Renal cortical epithelial cell (primary cell): ENCODE results near the gene TNRC18. TPM values are rescaled to one million over a fixed set of nuclear protein-coding genes. Genes with fewer than 3 reads are reported as not detected.
"Not testable (repeated sequence)": the region's sequence is repeated elsewhere in the genome, so short reads cannot be mapped to it uniquely, and the experiment has no call there.

ENCODE experiments used
- DNase-seq: peaks from one replicate; pipeline ENCODE4 v3.0.0-alpha.2; 2011; ENCODE audit warnings: low read depth
- total RNA-seq: library from RNA; depleted of rRNA; stranded (reverse); fragments of >200 nt; gene quantifications from 2 replicates; pipeline ENCODE4 v1.2.3, GENCODE V29; 2014

Gene TNRC18
- total RNA-seq, 1 donor from 2014 or later: 91.0 TPM

DNA sequence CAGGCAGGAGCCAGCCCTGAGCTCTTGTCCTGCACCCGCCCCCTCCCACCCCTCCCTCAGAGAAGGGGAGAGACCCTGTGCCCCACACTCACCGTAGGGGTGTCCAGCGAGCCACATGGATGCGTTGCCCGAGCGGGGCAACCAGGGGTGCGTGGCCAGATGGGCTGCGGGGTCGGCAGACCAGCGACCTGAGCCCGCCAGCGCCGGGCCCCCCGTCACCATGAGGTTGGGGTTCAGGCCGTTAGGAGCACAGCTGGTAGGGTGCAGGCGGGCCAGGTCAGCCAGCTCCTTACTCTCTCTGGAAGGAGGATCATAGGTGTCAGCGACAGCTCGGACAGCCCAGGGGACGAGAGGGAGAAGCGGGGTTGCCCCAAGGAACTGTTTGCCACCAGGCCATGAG is 46.4 kb downstream of the TNRC18 start:
- no peak for DNase-seq

- DNase-seq: no peak
Measured at GRCh38 chr7:5375925-5376324, 47.7 kb downstream of the TNRC18 start.

GRCh38 chr7:5374464-5374863 is 49.2 kb downstream of the TNRC18 start:
- no peak for DNase-seq

GRCh38 chr7:5373300-5373699 is 50.3 kb downstream of the TNRC18 start:
- no peak for DNase-seq

DNA sequence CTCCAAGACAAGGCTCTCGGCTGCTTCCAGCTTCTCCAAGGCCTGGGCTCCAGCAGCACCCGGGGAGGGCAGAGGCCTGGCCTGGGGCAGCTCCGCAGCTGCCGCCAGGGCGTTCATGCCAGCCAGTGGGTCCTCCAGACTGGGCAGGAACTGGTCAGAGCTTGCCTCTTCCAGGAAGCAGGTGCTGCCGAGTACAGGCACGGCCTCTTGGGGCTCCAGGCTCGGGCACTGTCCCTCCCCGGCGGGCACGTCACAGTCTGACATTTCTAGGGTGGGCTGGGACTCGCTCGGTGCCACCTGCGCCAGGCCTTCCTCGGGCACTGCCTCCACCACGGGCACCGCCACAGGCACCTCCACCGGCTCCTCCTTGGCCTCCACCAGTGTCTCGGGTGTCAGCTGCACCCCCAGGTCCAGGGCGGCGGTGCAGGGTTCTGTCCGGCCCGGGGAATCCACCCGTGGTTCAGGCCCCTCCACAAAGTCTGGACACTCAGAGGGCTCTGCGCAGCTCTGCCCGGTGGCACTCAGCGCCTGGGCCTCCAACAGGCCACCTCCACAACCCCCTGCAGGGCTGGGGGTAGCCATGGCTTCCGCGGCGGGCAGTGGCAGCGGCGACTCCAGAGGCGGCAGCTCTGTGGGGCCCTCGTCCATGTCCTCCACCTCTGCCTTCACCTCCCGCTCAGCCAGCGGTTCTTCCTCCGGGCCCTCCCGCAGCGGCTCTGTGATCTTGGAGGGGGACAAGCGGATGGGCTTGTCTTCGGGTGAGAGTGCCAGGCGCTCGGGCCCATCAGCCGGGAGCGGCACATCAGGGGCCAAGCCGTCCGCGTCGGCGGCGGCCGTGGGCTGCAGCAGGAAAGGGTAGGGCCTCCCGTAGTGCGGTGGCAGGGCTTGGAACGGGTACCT is 52.9 kb downstream of the TNRC18 start:
- no peak for DNase-seq

GRCh38 chr7:5367661-5368060 is 56.0 kb downstream of the TNRC18 start:
- no peak for DNase-seq

DNA sequence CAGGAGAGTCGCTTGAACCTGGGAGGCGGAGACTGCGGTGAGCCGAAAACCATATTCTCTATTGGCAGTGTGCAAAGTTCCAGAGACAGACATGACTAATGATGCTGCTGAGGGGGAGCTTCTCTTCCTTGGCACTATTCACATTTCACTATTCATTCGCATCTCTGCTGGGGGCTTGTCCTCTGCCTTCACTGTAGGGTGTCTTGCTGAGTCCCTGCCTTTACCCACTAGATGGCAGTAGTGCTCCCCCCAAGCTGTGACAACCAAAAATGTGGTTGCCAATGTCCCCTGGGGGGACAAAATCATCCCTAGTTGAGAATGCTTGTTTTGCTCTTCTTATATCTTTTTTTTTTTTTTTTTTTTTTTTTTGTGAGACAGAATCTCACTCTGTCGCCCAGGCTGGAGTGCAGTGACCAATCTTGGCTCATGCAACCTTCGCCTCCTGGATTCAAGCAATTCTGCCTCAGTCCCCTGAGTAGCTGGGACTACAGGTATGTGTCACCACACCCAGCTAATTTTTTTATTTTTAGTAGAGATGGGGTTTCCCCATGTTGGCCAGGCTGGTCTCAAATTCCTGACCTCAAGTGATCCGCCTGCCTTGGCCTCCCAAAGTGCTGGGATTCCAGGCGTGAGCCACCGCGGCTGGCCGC is 57.5 kb downstream of the TNRC18 start:
- DNase-seq: peak; percentile 48

- DNase-seq: no peak
Measured at GRCh38 chr7:5363729-5364128, 59.9 kb downstream of the TNRC18 start.

GRCh38 chr7:5362466-5362865 is 61.2 kb downstream of the TNRC18 start:
- no peak for DNase-seq

GRCh38 chr7:5361446-5362127 is 62.0 kb downstream of the TNRC18 start:
- no peak for DNase-seq

DNA sequence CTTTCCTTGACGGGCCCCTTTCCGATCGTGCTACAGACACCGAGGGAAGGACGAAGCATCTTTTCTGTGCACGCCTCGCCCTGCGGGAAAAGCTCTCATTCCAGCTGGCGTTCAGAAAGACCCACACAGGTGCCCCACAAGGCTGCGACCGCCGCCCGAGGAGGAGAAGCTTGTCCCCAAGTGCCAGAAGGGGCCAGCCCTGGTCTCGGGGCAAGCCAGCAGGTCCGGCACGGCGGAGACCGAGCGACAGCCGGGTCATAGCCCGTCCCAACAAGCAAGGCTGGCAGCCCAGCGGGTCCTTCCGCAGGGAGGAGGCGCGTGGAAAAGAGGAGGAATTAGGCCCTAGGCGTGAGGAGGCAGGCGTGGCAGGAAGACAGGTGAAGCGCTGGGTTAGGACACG is 62.7 kb downstream of the TNRC18 start:
- no peak for DNase-seq

- DNase-seq: no peak
Measured at GRCh38 chr7:5360451-5360850, 63.2 kb downstream of the TNRC18 start.

DNA sequence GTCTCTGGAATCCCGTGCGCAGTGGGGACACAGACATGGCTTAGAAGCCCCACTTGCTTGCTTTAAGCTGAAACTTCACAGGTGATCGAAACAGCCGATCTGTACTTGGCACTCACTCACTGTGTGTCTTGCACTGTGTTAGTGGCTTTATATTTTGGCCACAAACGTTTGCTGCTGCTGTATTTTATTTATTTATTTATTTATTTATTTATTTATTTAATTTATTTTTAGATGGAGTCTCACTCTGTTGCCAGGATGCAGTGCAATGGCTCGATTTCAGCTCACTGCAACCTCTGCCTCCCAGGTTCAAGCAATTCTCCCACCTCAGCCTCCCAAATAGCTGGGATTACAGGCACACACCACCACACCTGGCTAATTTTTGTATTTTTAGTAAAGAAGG is 63.6 kb downstream of the TNRC18 start:
- not testable (repeated sequence) for DNase-seq

DNA sequence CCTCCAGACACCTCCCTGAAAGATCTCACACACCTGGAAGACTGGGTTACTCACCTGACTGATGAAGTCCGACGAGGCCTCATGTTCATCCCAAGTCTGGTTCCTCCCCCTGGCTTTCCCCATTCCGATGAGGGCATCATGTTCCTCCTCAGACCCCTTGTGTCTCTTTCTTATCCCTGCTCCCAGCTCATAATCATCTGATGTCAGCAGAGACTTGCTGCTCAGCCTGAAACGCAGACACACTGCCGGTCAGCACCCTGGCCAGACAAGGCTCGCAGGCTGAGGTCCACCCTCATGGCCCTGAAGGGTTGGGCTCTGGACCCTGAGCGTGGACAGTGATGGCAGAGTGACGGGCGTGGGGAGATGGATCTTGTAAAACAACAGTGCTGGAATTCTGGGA is 64.3 kb downstream of the TNRC18 start:
- no peak for DNase-seq

GRCh38 chr7:5357951-5358350 is 65.7 kb downstream of the TNRC18 start:
- DNase-seq: no peak

- DNase-seq: no peak
Measured at GRCh38 chr7:5356751-5357119, 66.9 kb downstream of the TNRC18 start.

DNA sequence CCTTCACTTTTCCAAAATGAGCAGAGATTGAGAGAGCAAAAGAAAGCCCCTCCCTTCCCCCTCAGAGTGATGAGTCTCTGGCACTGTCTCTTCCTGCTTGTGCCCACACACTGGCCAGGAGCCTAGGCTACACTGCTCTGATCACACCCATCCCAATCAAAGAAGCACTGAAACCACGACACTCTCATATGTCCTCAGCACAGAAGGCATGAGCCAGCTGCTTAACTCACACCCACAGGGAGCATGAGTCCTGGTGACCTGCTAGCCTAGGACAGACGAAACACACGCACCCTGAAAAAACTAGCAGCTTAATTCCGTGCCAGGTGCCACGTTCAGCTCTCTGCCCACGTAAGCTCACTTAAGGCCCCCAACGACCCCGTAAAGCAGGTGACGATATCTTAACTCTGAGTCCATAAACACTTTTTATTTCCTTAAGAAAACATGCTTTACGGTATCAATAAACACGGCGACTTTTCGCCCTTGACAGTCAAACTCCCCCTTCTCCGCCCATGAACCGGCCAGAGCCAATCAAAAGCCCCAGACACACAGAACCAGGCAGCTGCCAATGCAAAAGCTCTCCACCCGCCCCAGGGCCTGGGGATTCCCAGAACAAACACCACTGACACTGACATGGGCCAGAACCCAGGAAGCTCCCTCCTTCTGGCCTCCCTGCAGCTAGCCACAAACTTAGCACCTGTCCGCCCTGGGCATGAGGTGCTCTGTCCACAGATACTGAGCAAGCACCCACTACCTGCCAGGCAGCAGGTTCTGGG is 69.0 kb downstream of the TNRC18 start:
- DNase-seq: peak; percentile 35

GRCh38 chr7:5352440-5353010 is 71.1 kb downstream of the TNRC18 start:
- no peak for DNase-seq

GRCh38 chr7:5351507-5352265 is 71.9 kb downstream of the TNRC18 start:
- DNase-seq: no peak

- no peak for DNase-seq
Measured at GRCh38 chr7:5350600-5351385, 72.8 kb downstream of the TNRC18 start.
